ENCODE results near the gene TESK2.
"Not testable (repeated sequence)": the region's sequence is repeated elsewhere in the genome, so short reads cannot be mapped to it uniquely, and the experiment has no call there.

TESK2 gene

DNA sequence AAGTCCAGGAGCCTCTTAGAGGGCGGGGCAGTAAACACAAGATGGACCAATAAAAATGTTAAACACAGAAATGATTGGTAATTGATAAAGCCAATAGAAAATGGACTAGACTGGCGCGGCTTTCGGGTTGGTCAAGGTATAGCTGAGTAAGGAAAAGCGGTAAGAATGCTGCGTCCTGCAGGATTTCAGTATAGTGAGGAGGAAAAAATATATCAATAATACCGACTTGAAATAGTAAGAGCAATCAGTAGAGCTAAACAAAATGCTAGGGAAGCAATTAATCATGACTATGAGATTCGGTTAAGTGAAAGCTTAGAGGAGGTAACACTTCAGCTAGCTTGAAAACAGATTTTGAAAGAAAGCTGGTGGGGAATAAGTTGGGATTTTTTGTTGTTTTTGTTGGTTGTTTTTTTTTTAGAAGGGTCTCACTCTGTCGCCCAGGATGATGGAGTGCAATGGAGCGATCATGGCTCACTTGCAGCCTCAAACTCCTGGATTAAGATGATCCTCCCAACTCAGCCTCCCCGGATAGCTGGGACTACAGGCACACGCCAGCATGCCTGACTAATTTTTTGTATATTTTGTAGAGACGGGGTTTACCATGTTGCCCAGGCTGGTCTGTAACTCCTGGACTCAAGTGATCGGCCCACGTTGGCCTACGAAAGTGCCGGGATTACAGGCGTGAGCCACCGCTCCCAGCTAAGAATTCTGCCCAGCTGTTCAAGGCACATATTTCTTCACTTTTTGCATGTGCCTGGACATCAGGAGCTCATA lies 711 bp upstream of the TESK2 start:
- DNase-seq (ENCODE audit: low read depth): no peak
- peak overlapping the region; percentile 91 for H3K4me3 ChIP-seq (ENCODE audit: low read length)
- TF ChIP-seq, protein P1, sequence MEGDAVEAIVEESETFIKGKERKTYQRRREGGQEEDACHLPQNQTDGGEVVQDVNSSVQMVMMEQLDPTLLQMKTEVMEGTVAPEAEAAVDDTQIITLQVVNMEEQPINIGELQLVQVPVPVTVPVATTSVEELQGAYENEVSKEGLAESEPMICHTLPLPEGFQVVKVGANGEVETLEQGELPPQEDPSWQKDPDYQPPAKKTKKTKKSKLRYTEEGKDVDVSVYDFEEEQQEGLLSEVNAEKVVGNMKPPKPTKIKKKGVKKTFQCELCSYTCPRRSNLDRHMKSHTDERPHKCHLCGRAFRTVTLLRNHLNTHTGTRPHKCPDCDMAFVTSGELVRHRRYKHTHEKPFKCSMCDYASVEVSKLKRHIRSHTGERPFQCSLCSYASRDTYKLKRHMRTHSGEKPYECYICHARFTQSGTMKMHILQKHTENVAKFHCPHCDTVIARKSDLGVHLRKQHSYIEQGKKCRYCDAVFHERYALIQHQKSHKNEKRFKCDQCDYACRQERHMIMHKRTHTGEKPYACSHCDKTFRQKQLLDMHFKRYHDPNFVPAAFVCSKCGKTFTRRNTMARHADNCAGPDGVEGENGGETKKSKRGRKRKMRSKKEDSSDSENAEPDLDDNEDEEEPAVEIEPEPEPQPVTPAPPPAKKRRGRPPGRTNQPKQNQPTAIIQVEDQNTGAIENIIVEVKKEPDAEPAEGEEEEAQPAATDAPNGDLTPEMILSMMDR (conservative IDR thresholded peaks at IDR 0.05; ENCODE audit: low read length): no peak

DNA sequence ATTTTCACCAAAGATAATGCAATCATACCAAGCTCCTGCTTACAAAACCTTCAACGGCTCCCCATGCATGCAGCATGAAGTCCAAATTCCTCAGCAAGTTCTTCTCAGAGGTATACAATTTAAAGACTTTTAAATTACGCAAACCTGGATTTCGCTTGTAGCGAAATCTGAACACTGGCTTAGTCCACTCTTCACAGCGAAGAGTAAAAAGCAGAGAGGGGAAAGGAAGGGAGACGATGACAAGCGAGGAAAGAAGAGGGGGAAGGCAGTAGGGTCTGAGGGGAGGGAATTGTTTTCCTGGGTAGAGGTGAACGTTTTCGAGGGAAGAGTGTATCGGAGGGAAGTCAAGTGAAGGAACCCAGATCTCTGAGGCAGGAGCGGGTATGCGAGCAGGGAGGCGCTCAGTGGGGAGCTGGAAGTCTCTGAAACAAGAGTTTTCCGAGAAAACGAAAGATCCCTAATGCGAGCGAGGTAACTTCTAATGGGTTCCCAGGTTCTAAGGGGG lies 790 bp downstream of the TESK2 start:
- peak overlapping the region; percentile 91 for H3K4me3 ChIP-seq (ENCODE audit: low read length)
- no peak for DNase-seq (ENCODE audit: low read depth)
- TF ChIP-seq, protein P1 (conservative IDR thresholded peaks at IDR 0.05; ENCODE audit: low read length): no peak

DNA sequence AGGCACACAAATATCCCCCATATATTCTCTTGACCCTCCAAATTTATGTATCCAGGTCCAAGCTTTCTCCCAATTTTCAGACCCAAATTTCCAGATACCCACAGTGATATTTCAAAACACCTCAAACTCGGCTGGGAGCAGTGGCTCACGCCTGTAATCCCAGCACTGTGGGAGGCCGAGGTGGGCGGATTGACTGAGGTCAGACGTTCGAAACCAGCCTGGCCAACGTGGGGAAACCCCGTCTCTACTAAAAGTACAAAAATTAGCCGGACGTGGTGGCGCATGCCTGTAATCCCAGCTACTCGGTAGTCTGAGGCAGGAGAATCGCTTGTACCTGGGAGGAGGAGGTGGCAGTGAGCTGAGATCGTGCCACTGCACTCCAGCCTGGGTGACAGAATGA lies 1.6 kb downstream of the TESK2 start:
- not testable (repeated sequence) for H3K4me3 ChIP-seq (ENCODE audit: low read length)

DNA sequence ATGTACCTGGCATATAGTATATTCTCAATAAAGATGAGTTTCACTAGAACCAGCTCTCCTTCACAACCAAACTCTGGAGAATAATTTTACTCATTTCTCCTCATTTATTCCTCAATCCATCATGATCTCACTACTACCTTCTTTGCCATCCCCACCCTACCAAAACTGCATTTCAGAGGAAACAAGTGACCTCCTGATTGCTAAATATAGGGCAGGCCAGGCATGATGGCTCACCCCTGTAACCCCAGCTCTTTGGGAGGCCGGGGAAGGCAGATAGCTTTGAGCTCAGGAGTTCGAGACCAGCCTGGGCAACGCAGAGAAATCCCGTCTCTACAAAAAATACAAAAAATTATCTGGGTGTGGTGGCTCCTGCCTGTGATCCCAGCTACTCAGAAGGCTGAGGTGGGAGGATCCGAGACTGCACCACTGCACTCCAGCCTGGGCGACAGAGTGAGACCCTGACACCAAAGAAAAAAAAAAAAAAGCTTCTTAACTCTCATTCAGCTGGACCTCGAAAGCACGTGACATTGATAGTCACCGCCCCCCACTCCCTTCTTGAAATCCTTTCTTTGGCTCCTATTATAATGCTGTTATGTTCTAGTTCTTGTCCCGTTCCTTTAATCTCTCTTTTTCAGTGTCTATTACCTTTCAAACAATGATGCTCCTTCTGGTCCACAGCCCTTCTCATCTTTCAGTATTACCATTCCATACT lies 2.1 kb downstream of the TESK2 start:
- H3K4me3 ChIP-seq (ENCODE audit: low read length): no peak overlapping the region
- TF ChIP-seq, protein P1 (conservative IDR thresholded peaks at IDR 0.05; ENCODE audit: low read length): no peak
- DNase-seq (ENCODE audit: low read depth): no peak

More for the DNA sequence above, 1.6 kb downstream of the TESK2 start:
- DNase-seq (ENCODE audit: low read depth): not testable (repeated sequence)

DNA sequence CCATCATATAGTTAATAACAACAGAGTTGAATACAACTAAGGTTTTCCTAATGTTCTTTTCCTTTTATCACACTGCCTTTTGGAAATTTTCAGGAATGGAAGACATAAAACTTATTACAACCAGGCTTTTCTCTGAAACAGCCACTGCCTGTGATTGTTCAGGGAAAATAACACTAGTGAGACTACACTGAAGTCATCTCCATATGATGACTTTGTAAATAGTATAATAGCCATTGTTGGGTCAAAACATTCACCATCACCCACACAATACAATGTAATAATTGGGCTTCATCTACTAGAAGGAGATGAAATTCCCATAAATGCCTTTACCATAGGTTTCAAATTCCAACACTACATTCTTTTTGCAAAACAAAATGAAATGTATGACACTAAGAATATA lies 5.0 kb downstream of the TESK2 start:
- DNase-seq (ENCODE audit: low read depth): no peak
- H3K4me3 ChIP-seq (ENCODE audit: low read length): no peak overlapping the region
- TF ChIP-seq, protein P1 (conservative IDR thresholded peaks at IDR 0.05; ENCODE audit: low read length): no peak

DNA sequence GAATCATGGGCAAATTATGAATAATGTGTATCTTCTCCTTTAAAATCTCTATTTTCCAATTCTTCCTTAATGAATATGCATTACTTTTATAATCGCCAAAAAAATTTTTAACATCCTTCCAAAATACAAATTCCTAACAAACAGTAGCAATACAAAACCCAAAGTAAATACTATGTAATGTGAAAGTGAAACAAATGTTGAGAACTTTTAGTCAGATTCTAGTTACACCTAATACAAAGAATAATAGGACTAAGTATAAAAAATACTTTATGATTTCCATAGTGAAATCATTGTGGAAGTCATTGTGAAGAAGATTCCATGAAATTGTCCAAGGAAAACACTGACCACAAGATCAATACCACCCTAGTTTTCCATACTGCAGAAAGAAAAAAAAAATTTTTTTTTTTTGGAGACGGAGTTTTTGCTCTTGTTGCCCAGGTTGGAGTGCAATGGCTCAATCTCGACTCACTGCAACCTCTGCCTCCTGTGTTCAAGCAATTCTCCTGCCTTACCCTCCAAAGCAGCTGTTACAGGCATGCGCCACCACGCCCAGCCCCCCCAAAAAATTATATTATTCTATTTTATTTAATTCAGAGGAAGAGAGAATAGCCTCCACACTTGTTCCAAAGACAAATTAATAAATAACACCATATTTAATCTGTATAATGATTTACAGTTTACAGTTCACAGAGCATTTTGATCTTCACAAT lies 11.8 kb downstream of the TESK2 start:
- no peak overlapping the region for H3K4me3 ChIP-seq (ENCODE audit: low read length)
- no peak for DNase-seq (ENCODE audit: low read depth)
- TF ChIP-seq, protein P1 (conservative IDR thresholded peaks at IDR 0.05; ENCODE audit: low read length): no peak

DNA sequence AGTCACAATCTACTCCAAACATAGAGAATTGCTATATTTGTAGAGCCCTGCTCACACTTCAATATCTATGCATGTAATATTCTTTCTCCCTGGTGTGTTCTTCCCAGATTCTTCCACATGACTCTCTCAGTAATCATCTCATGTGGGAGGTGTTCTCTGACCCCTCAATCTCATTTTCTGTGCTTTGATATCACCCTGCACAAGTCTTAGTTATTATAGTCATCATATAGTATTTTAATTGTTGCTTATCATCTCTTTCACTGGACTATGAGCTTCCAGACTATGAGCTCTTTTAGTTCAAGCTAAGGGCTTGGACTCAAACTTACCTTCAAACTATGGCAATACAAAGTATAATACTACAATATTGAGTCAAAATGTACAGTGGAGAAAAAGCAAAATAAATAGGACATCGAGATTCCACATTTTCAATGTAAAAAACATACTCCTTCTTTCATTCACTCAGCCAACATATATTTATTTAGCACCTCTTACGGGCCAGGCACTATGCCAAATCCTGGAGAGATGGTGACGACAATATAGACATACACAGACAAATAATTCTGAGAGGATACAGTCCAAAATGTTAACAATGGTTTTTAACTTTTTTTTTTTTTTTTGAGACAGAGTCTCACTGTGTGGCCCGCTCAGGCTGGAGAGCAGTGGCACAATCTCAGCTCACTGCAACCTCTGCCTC lies 12.7 kb downstream of the TESK2 start:
- TF ChIP-seq, protein P1 (conservative IDR thresholded peaks at IDR 0.05; ENCODE audit: low read length): no peak
- no peak for DNase-seq (ENCODE audit: low read depth)
- no peak overlapping the region for H3K4me3 ChIP-seq (ENCODE audit: low read length)

Measured in AG10803 (cell line).